ENCODE measurements around the gene DLEC1. TPM values are rescaled to one million over a fixed set of nuclear protein-coding genes. Genes with fewer than 3 reads are reported as not detected.

The DLEC1 gene
- total and polyA plus RNA-seq, 2 donors (not counting 1 experiment from before 2014, with no cell fraction given) = 0.52 to 2.1 TPM

DNA sequence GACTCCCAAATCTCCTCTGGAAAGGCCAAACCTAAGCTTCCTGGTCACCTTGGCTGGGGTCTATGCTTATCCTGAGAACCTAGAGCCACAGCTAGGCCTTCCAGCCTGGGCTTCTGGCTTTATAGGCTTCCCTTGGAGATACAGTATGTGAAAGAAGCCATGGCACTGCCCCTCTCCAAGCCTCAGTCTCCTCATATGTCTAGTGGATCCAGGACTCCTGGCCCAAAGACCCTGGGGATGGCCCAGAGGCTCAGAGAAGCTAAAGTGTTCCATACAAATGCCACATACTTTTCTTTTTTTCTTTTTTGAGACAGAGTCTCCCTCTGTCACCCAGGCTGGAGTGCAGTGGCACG, 89.3 kb downstream of the DLEC1 start:
- H3K9me3 ChIP-seq (ENCODE audit: control extremely low read depth in 1 of 3, control insufficient read depth in 2 of 3, insufficient read depth in 1 of 3, low read length in 2 of 3) = no peaks in the 10 kb centered on the region
- WGBS (ENCODE audit: insufficient coverage) = 100% methylated on average over 1 of the region's 1 CpG

DNA sequence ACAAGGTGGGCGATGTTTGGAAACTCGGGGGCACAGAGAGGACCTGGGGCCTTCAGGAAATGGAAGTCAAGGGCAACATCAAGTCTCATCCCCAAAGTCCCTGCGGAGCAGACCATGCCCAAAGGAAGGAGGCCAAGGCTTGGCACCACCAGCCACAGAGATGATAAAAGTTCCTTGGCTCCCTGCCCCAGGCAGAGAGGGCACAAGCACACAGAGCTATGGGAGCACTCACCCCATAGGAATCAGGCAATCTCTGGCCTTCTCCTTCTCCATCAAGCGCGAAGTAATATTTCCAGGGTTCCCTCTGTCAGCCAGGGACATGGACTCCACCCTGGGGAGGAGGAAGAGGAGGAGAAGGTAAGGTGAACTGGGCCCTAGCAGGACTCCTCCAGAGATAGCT, 90.0 kb downstream of the DLEC1 start:
- TF ChIP-seq, protein P1, sequence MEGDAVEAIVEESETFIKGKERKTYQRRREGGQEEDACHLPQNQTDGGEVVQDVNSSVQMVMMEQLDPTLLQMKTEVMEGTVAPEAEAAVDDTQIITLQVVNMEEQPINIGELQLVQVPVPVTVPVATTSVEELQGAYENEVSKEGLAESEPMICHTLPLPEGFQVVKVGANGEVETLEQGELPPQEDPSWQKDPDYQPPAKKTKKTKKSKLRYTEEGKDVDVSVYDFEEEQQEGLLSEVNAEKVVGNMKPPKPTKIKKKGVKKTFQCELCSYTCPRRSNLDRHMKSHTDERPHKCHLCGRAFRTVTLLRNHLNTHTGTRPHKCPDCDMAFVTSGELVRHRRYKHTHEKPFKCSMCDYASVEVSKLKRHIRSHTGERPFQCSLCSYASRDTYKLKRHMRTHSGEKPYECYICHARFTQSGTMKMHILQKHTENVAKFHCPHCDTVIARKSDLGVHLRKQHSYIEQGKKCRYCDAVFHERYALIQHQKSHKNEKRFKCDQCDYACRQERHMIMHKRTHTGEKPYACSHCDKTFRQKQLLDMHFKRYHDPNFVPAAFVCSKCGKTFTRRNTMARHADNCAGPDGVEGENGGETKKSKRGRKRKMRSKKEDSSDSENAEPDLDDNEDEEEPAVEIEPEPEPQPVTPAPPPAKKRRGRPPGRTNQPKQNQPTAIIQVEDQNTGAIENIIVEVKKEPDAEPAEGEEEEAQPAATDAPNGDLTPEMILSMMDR (IDR thresholded peaks at IDR 0.05) = no peak
- no peaks in the 10 kb centered on the region for H3K9me3 Mint-ChIP-seq (ENCODE audit: insufficient read depth)
- no peak overlapping the region for H3K4me3 Mint-ChIP-seq
- Histone ChIP-seq H4K20me1 (ENCODE audit: control insufficient read depth, insufficient read depth, low read length, poor library complexity, severe bottlenecking) (peaks cover 52% of the 10 kb centered on the region), H3K27me3 (replicated peaks in 1 of 4; ENCODE audit: control extremely low read depth in 1 of 4, control insufficient read depth in 3 of 4, insufficient read depth in 4 of 4, low read length in 3 of 4) (no peaks in the 10 kb centered on the region), H3K79me2 (ENCODE audit: control insufficient read depth, insufficient read depth, low read length) (peaks cover 36% of the 10 kb centered on the region), H3K9me3 (ENCODE audit: control extremely low read depth in 1 of 3, control insufficient read depth in 2 of 3, insufficient read depth in 1 of 3, low read length in 2 of 3) (no peaks in the 10 kb centered on the region), H3K9ac (ENCODE audit: low read length) (no peak overlapping the region), H3K36me3 (replicated peaks in 1 of 2; ENCODE audit: control extremely low read depth in 1 of 2, control insufficient read depth in 1 of 2, extremely low read depth in 1 of 2, insufficient read depth in 2 of 2, low read length in 1 of 2) (peaks cover 7 to 92% of the 10 kb centered on the region in 2 experiments), H2AFZ (ENCODE audit: insufficient read depth, low read depth, low read length, poor library complexity, severe bottlenecking) (no peak overlapping the region), H3K4me3 (ENCODE audit: control extremely low read depth in 1 of 5, extremely low read depth in 1 of 5, insufficient read depth in 1 of 5, low read depth in 2 of 5, low read length in 4 of 5) (no peak overlapping the region), H3K4me1 (ENCODE audit: control insufficient read depth in 2 of 2, insufficient read depth in 2 of 2, low read length in 2 of 2) (peaks cover 0 to 6% of the 10 kb centered on the region in 2 donors), H3K4me2 (replicated peaks; ENCODE audit: low read depth, low read length, poor library complexity, severe bottlenecking) (no peak overlapping the region), H3K27ac (ENCODE audit: low read length in 2 of 2) (no peak overlapping the region)
- H3K27me3 Mint-ChIP-seq = no peaks in the 10 kb centered on the region
- no peak overlapping the region for H3K27ac Mint-ChIP-seq
- intact Hi-C loops (cut with micrococcal nuclease) = no loop called here
- POLR2A ChIA-PET = no interaction called here
- ATAC-seq (ENCODE audit: low read depth) = no peak
- DNase-seq = no peak
- 100% methylated on average over 3 of the region's 5 CpGs for WGBS (ENCODE audit: insufficient coverage)
- CTCF ChIA-PET = no interaction called here
- H3K4me1 Mint-ChIP-seq = peaks cover 8% of the 10 kb centered on the region

More for the DNA sequence above, 89.3 kb downstream of the DLEC1 start:
- Mint-ChIP-seq H3K4me1 (peaks cover 8% of the 10 kb centered on the region), H3K4me3 (no peak overlapping the region), H3K27me3 (no peaks in the 10 kb centered on the region), H3K27ac (no peak overlapping the region), H3K9me3 (ENCODE audit: insufficient read depth) (no peaks in the 10 kb centered on the region)
- peaks cover 28% of the 10 kb centered on the region for H3K79me2 ChIP-seq (ENCODE audit: control insufficient read depth, insufficient read depth, low read length)
- no peak overlapping the region for H3K4me3 ChIP-seq (ENCODE audit: control extremely low read depth in 1 of 5, extremely low read depth in 1 of 5, insufficient read depth in 1 of 5, low read depth in 2 of 5, low read length in 4 of 5)
- no peak overlapping the region for H3K9ac ChIP-seq (ENCODE audit: low read length)
- no peak overlapping the region for H2AFZ ChIP-seq (ENCODE audit: insufficient read depth, low read depth, low read length, poor library complexity, severe bottlenecking)
- DNase-seq (no peak), ATAC-seq (ENCODE audit: low read depth) (no peak)
- POLR2A ChIA-PET = interaction anchor here (0.6 kb wide), 1 partner anchor 140 kb away, joined by 6 read pairs; no protein-coding TSS in a partner anchor
- peaks cover 44% of the 10 kb centered on the region for H4K20me1 ChIP-seq (ENCODE audit: control insufficient read depth, insufficient read depth, low read length, poor library complexity, severe bottlenecking)
- peaks cover 0 to 6% of the 10 kb centered on the region in 2 donors for H3K4me1 ChIP-seq (ENCODE audit: control insufficient read depth in 2 of 2, insufficient read depth in 2 of 2, low read length in 2 of 2)
- H3K4me2 ChIP-seq (replicated peaks; ENCODE audit: low read depth, low read length, poor library complexity, severe bottlenecking) = no peak overlapping the region
- intact Hi-C loops (cut with micrococcal nuclease) = no loop called here
- TF ChIP-seq, protein P1 (IDR thresholded peaks at IDR 0.05) = no peak
- no peak for TF ChIP-seq EZH2 (IDR thresholded peaks at IDR 0.05; ENCODE audit: borderline replicate concordance, insufficient read depth, low read depth, low read length, poor library complexity, severe bottlenecking)
- CTCF ChIA-PET = no interaction called here
- H3K36me3 ChIP-seq (replicated peaks in 1 of 2; ENCODE audit: control extremely low read depth in 1 of 2, control insufficient read depth in 1 of 2, extremely low read depth in 1 of 2, insufficient read depth in 2 of 2, low read length in 1 of 2) = peaks cover 8 to 89% of the 10 kb centered on the region in 2 experiments
- H3K27ac ChIP-seq (ENCODE audit: low read length in 2 of 2) = no peak overlapping the region
- no peaks in the 10 kb centered on the region for H3K27me3 ChIP-seq (replicated peaks in 1 of 4; ENCODE audit: control extremely low read depth in 1 of 4, control insufficient read depth in 3 of 4, insufficient read depth in 4 of 4, low read length in 3 of 4)

All from B cell (primary cell).